Esophagus muscularis mucosa (tissue), 4 donors: ENCODE data around the gene IGF2R. TPM values are rescaled to one million over a fixed set of nuclear protein-coding genes. Genes with fewer than 3 reads are reported as not detected.

ENCODE experiments used
- DNase-seq: peaks from one replicate; pipeline ENCODE4 v3.0.0-alpha.2; 2017; ENCODE audit errors: extremely low spot score
- H3K27ac ChIP-seq, 4 donors: fragments of 200-600 bp; sonication (generic); replicated peaks in 1 of 4; 1 replicate in 3 of 4; 2 replicates in 1 of 4; pipeline ENCODE4 v1.5.1; 2016 to 2019; ENCODE audit warnings: mild to moderate bottlenecking in 1 of 4
- H3K27me3 ChIP-seq, 4 donors: fragments of 200-600 bp; sonication (generic); one replicate each; pipeline versions ENCODE4 v1.5.1 to v1.6.0; 2016 to 2019
- H3K36me3 ChIP-seq, 4 donors: fragments of 200-600 bp; sonication (generic); one replicate each; pipeline ENCODE4 v1.5.1; 2016 to 2019
- H3K4me1 ChIP-seq, 4 donors: fragments of 200-600 bp; sonication (generic); one replicate each; pipeline ENCODE4 v1.5.1; 2016 to 2019
- H3K4me3 ChIP-seq, 4 donors: fragments of 200-600 bp; sonication (generic); 1 replicate in 2 of 4; 2 replicates in 2 of 4; pipeline ENCODE4 v1.5.1; 2016 to 2019; ENCODE audit warnings: mild to moderate bottlenecking in 4 of 4, moderate library complexity in 1 of 4
- H3K9me3 ChIP-seq, 4 donors: fragments of 200-600 bp; sonication (generic); 1 replicate in 3 of 4; 2 replicates in 1 of 4; pipeline ENCODE4 v1.5.1; 2016 to 2019
- CTCF ChIP-seq, 3 experiments: fragments of 200-600 bp in 2 of 3; fragments of 450-650 bp in 1 of 3; sonication (generic) in 2 of 3; IDR thresholded peaks; one replicate each; pipeline ENCODE4 v1.5.1; 2017 to 2019; ENCODE audit warnings: antibody characterized with exemption in 3 of 3, mild to moderate bottlenecking in 2 of 3, moderate library complexity in 1 of 3
- EP300 ChIP-seq: sonication (generic); formaldehyde crosslinking; IDR thresholded peaks from one replicate; pipeline ENCODE4 v1.6.1; 2017; ENCODE audit warnings: antibody characterized with exemption
- POLR2A ChIP-seq: fragments of 450-650 bp; IDR thresholded peaks from one replicate; pipeline ENCODE4 v1.6.1; 2017; ENCODE audit warnings: antibody characterized with exemption, moderate library complexity, mild to moderate bottlenecking, low read depth
- POLR2AphosphoS5 ChIP-seq, 2 donors: sonication (generic); formaldehyde crosslinking; IDR thresholded peaks; one replicate each; pipeline ENCODE4 v1.6.1; 2017; ENCODE audit warnings: antibody characterized with exemption in 2 of 2
- WGBS: methylation state at CpG from one replicate; pipeline ENCODE4 v1.1.5; 2018; 5-methylcytosine and 5-hydroxymethylcytosine counted together
- intact Hi-C: fragments of 100-400 bp; cut with DNase I; formaldehyde crosslinking; loops from one replicate; pipeline ENCODE4 v1.15.1; 2023
- total RNA-seq, 4 donors: library from RNA; depleted of rRNA; stranded (reverse); fragments of >200 nt; gene quantifications; one replicate each; pipeline versions ENCODE4 v1.1.0 to v1.2.1, GENCODE V29; 2016

The IGF2R gene
- total RNA-seq, 4 donors from 2014 or later: 43.6 to 75.3 (median 58.4) TPM

- DNase-seq: no peak
- Histone ChIP-seq H3K4me1 (no peaks in the 10 kb centered on the region), H3K27me3 (no peaks in the 10 kb centered on the region), H3K27ac (no peak overlapping the region), H3K9me3 (no peaks in the 10 kb centered on the region), H3K4me3 (no peak overlapping the region), H3K36me3 (peaks cover 62 to 99% (median 95%) of the 10 kb centered on the region in 4 donors)
- 82% methylated on average over 6 of the region's 6 CpGs for WGBS
- intact Hi-C loops: no loop called here
- TF ChIP-seq EP300 (no peak), CTCF (IDR thresholded peaks at IDR 0.05) (no peak)
These were observed 79.6 kb downstream of the IGF2R start for GRCh38 chr6:160048471-160048870.

- Histone ChIP-seq H3K9me3 (no peaks in the 10 kb centered on the region), H3K4me3 (no peak overlapping the region), H3K27ac (no peak overlapping the region), H3K36me3 (peaks cover 57 to 100% (median 96%) of the 10 kb centered on the region in 4 donors), H3K4me1 (no peaks in the 10 kb centered on the region), H3K27me3 (no peaks in the 10 kb centered on the region)
- intact Hi-C loops: no loop called here
- DNase-seq: no peak
- 95% methylated on average over 6 of the region's 9 CpGs for WGBS
- TF ChIP-seq CTCF (IDR thresholded peaks at IDR 0.05) (no peak), POLR2AphosphoS5 (IDR thresholded peaks at IDR 0.05) (no peak), POLR2A (no peak), EP300 (no peak)
These were observed 80.5 kb downstream of the IGF2R start for GRCh38 chr6:160049346-160049745.

- no peak for DNase-seq
- H3K27ac ChIP-seq: no peak overlapping the region
- no peaks in the 10 kb centered on the region for H3K27me3 ChIP-seq
- H3K4me1 ChIP-seq: no peaks in the 10 kb centered on the region
- 95% methylated on average over 7 of the region's 7 CpGs for WGBS
- no peaks in the 10 kb centered on the region for H3K9me3 ChIP-seq
- intact Hi-C loops: no loop called here
- no peak overlapping the region for H3K4me3 ChIP-seq
- TF ChIP-seq EP300 (no peak), POLR2A (no peak), CTCF (IDR thresholded peaks at IDR 0.05) (no peak), POLR2AphosphoS5 (IDR thresholded peaks at IDR 0.05) (no peak)
- H3K36me3 ChIP-seq: peaks cover 57 to 100% (median 97%) of the 10 kb centered on the region in 4 donors
These were observed 81.1 kb downstream of the IGF2R start for GRCh38 chr6:160050022-160050421.

- Histone ChIP-seq H3K4me1 (no peaks in the 10 kb centered on the region), H3K9me3 (no peaks in the 10 kb centered on the region), H3K4me3 (no peak overlapping the region), H3K27me3 (no peaks in the 10 kb centered on the region), H3K36me3 (peaks cover 51 to 100% (median 99%) of the 10 kb centered on the region in 4 donors), H3K27ac (no peak overlapping the region)
- TF ChIP-seq POLR2A: no peak
- no peak for TF ChIP-seq POLR2AphosphoS5 (IDR thresholded peaks at IDR 0.05)
- no peak for TF ChIP-seq CTCF (IDR thresholded peaks at IDR 0.05)
- TF ChIP-seq EP300: no peak
- intact Hi-C loops: no loop called here
- no peak for DNase-seq
- WGBS: 71% methylated on average over 2 of the region's 2 CpGs
These were observed 82.5 kb downstream of the IGF2R start for GRCh38 chr6:160051390-160051789.

GRCh38 chr6:160054271-160054670 lies 85.4 kb downstream of the IGF2R start:
- Histone ChIP-seq H3K27me3 (no peaks in the 10 kb centered on the region), H3K27ac (no peak overlapping the region), H3K4me1 (no peaks in the 10 kb centered on the region), H3K36me3 (peaks cover 53 to 100% (median 98%) of the 10 kb centered on the region in 4 donors), H3K4me3 (no peak overlapping the region), H3K9me3 (no peaks in the 10 kb centered on the region)
- WGBS: 94% methylated on average over 6 of the region's 6 CpGs
- TF ChIP-seq POLR2AphosphoS5 (IDR thresholded peaks at IDR 0.05): no peak
- TF ChIP-seq POLR2A: no peak
- TF ChIP-seq CTCF (IDR thresholded peaks at IDR 0.05): no peak
- no peak for TF ChIP-seq EP300
- DNase-seq: no peak
- intact Hi-C loops: no loop called here
